Mucosa of rectum (tissue), 2 donors: ENCODE results near the gene VAC14.
A peak's percentile ranks its signal among the peaks of the same experiment; 100 is the strongest.

Source experiments
- H3K27ac ChIP-seq, 2 donors: one replicate each; pipeline ENCODE4 v1.7.0; 2013; ENCODE audit warnings: inconsistent platforms in 2 of 2, low read depth in 2 of 2, low read length in 2 of 2
- H3K27me3 ChIP-seq, 2 donors: one replicate each; pipeline ENCODE4 v1.7.0; 2013; ENCODE audit warnings: low read length in 2 of 2; ENCODE audit not compliant: control insufficient read depth in 2 of 2, insufficient read depth in 2 of 2
- H3K36me3 ChIP-seq, 2 donors: one replicate each; pipeline ENCODE4 v1.7.0; 2013; ENCODE audit warnings: low read length in 2 of 2; ENCODE audit not compliant: control insufficient read depth in 2 of 2, insufficient read depth in 2 of 2
- H3K4me1 ChIP-seq, 2 donors: one replicate each; pipeline ENCODE4 v1.7.0; 2013; ENCODE audit warnings: low read length in 2 of 2, mild to moderate bottlenecking in 1 of 2; ENCODE audit not compliant: control insufficient read depth in 2 of 2, insufficient read depth in 2 of 2
- H3K4me3 ChIP-seq, 2 donors: one replicate each; pipeline ENCODE4 v1.7.0; 2013; ENCODE audit warnings: low read length in 2 of 2
- H3K9ac ChIP-seq, 2 donors: one replicate each; pipeline ENCODE4 v1.7.0; 2013; ENCODE audit warnings: low read length in 2 of 2, low read depth in 1 of 2, mild to moderate bottlenecking in 1 of 2
- H3K9me3 ChIP-seq, 2 donors: one replicate each; pipeline ENCODE4 v1.7.0; 2013; ENCODE audit warnings: low read length in 2 of 2; ENCODE audit not compliant: control insufficient read depth in 2 of 2
- donor health status: healthy.
- donor health status: Normal muscosa, but diverticular disease.

VAC14 gene

GRCh38 chr16:70726892-70727361 is 74.0 kb downstream of the VAC14 start:
- Histone ChIP-seq H3K4me3 (no peak overlapping the region), H3K9me3 (no peaks in the 10 kb centered on the region), H3K27ac (peak overlapping the region; percentile 61 to 69), H3K27me3 (no peaks in the 10 kb centered on the region), H3K9ac (no peak overlapping the region), H3K36me3 (peaks cover 6 to 15% of the 10 kb centered on the region in 2 donors), H3K4me1 (peaks cover 2 to 6% of the 10 kb centered on the region in 2 donors)

- H3K4me3 ChIP-seq = no peak overlapping the region
- H3K9me3 ChIP-seq = no peaks in the 10 kb centered on the region
- H3K9ac ChIP-seq = no peak overlapping the region
- no peaks in the 10 kb centered on the region for H3K27me3 ChIP-seq
- peaks cover 2 to 6% of the 10 kb centered on the region in 2 donors for H3K4me1 ChIP-seq
- H3K27ac ChIP-seq = peak overlapping the region; percentile 69 to 75
- peaks cover 8 to 15% of the 10 kb centered on the region in 2 donors for H3K36me3 ChIP-seq
Observed at GRCh38 chr16:70725912-70726828, 74.8 kb downstream of the VAC14 start.

GRCh38 chr16:70725024-70725911 is 75.7 kb downstream of the VAC14 start:
- Histone ChIP-seq H3K9me3 (no peaks in the 10 kb centered on the region), H3K36me3 (peaks cover 12 to 16% of the 10 kb centered on the region in 2 donors), H3K27me3 (no peaks in the 10 kb centered on the region), H3K9ac (peak overlapping the region in 1 of 2 donors; percentile 32), H3K4me1 (peaks cover 2 to 6% of the 10 kb centered on the region in 2 donors), H3K4me3 (no peak overlapping the region), H3K27ac (peak overlapping the region; percentile 69 to 75)

GRCh38 chr16:70724146-70725023 is 76.6 kb downstream of the VAC14 start:
- Histone ChIP-seq H3K36me3 (peaks cover 18 to 19% of the 10 kb centered on the region in 2 donors), H3K9ac (no peak overlapping the region), H3K27me3 (no peaks in the 10 kb centered on the region), H3K4me1 (peaks cover 2 to 6% of the 10 kb centered on the region in 2 donors), H3K9me3 (no peaks in the 10 kb centered on the region), H3K27ac (peak overlapping the region in 1 of 2 donors; percentile 69), H3K4me3 (no peak overlapping the region)

GRCh38 chr16:70723740-70724145 is 77.2 kb downstream of the VAC14 start:
- no peak overlapping the region for H3K4me3 ChIP-seq
- peaks cover 19 to 21% of the 10 kb centered on the region in 2 donors for H3K36me3 ChIP-seq
- H3K27ac ChIP-seq = no peak overlapping the region
- H3K9me3 ChIP-seq = no peaks in the 10 kb centered on the region
- H3K4me1 ChIP-seq = peaks cover 2 to 6% of the 10 kb centered on the region in 2 donors
- no peak overlapping the region for H3K9ac ChIP-seq
- H3K27me3 ChIP-seq = no peaks in the 10 kb centered on the region

- H3K27ac ChIP-seq = no peak overlapping the region
- no peaks in the 10 kb centered on the region for H3K9me3 ChIP-seq
- H3K27me3 ChIP-seq = no peaks in the 10 kb centered on the region
- no peak overlapping the region for H3K9ac ChIP-seq
- H3K36me3 ChIP-seq = peaks cover 15 to 21% of the 10 kb centered on the region in 2 donors
- H3K4me1 ChIP-seq = peaks cover 2 to 4% of the 10 kb centered on the region in 2 donors
- no peak overlapping the region for H3K4me3 ChIP-seq
Observed at GRCh38 chr16:70721202-70721963, 79.6 kb downstream of the VAC14 start.

- H3K9me3 ChIP-seq = no peaks in the 10 kb centered on the region
- H3K36me3 ChIP-seq = peaks cover 15 to 21% of the 10 kb centered on the region in 2 donors
- H3K4me1 ChIP-seq = peaks cover 0 to 2% of the 10 kb centered on the region in 2 donors
- H3K4me3 ChIP-seq = no peak overlapping the region
- no peaks in the 10 kb centered on the region for H3K27me3 ChIP-seq
- H3K27ac ChIP-seq = no peak overlapping the region
- no peak overlapping the region for H3K9ac ChIP-seq
Observed at GRCh38 chr16:70720425-70721201, 80.3 kb downstream of the VAC14 start.

- H3K36me3 ChIP-seq = peaks cover 13 to 19% of the 10 kb centered on the region in 2 donors
- no peak overlapping the region for H3K9ac ChIP-seq
- no peak overlapping the region for H3K27ac ChIP-seq
- H3K9me3 ChIP-seq = no peaks in the 10 kb centered on the region
- peaks cover 2 to 5% of the 10 kb centered on the region in 2 donors for H3K4me1 ChIP-seq
- H3K27me3 ChIP-seq = no peaks in the 10 kb centered on the region
- H3K4me3 ChIP-seq = no peak overlapping the region
Observed at GRCh38 chr16:70717065-70717464, 83.9 kb downstream of the VAC14 start.
